ENCODE results near the gene CD79B.
"Not testable (repeated sequence)": the region's sequence is repeated elsewhere in the genome, so short reads cannot be mapped to it uniquely, and the experiment has no call there.

CD79B gene

GRCh38 chr17:63916566-63917185 is 15.5 kb downstream of the CD79B start:
- in situ Hi-C loops (cut with MboI; ENCODE audit: low sequenced_read_pairs): loop anchor here (10.0 kb wide), 2 partner anchors 108 to 368 kb away; partner anchors contain the start of gene ICAM2

GRCh38 chr17:63915753-63916152 is 16.4 kb downstream of the CD79B start:
- in situ Hi-C loops (cut with MboI; ENCODE audit: low sequenced_read_pairs): loop anchor here (10.0 kb wide), 2 partner anchors 109 to 369 kb away; partner anchors contain the start of gene ICAM2

GRCh38 chr17:63914471-63914870 is 17.7 kb downstream of the CD79B start:
- in situ Hi-C loops (cut with MboI; ENCODE audit: low sequenced_read_pairs): loop anchor here (10.0 kb wide), 2 partner anchors 110 to 370 kb away; partner anchors contain the start of gene ICAM2

GRCh38 chr17:63911657-63912100 is 20.5 kb downstream of the CD79B start:
- in situ Hi-C loops (cut with MboI; ENCODE audit: low sequenced_read_pairs): loop anchor here (10.0 kb wide), 2 partner anchors 113 to 373 kb away; partner anchors contain the start of gene ICAM2

- in situ Hi-C loops (cut with MboI; ENCODE audit: low sequenced_read_pairs): loop anchor here (10.0 kb wide), 2 partner anchors 114 to 374 kb away; partner anchors contain the start of gene ICAM2
Observed at GRCh38 chr17:63911041-63911635, 21.0 kb downstream of the CD79B start, which contains the start of gene CSHL1. CSHL1 (minus strand) TSS chr17:63911258; CDS start chr17:63911196, 62 bp downstream.

GRCh38 chr17:63910096-63910495 is 22.0 kb downstream of the CD79B start:
- in situ Hi-C loops (cut with MboI; ENCODE audit: low sequenced_read_pairs): loop anchor here (10.0 kb wide), 2 partner anchors 115 to 375 kb away; partner anchors contain the start of gene ICAM2

GRCh38 chr17:63909586-63909985 is 22.5 kb downstream of the CD79B start:
- in situ Hi-C loops (cut with MboI; ENCODE audit: low sequenced_read_pairs): not testable (repeated sequence)

- in situ Hi-C loops (cut with MboI; ENCODE audit: low sequenced_read_pairs): not testable (repeated sequence)
Observed at GRCh38 chr17:63907161-63907778, 24.9 kb downstream of the CD79B start.

- in situ Hi-C loops (cut with MboI; ENCODE audit: low sequenced_read_pairs): not testable (repeated sequence)
Observed at GRCh38 chr17:63904796-63905195, 27.3 kb downstream of the CD79B start.

GRCh38 chr17:63903787-63904201 is 28.3 kb downstream of the CD79B start:
- in situ Hi-C loops (cut with MboI; ENCODE audit: low sequenced_read_pairs): not testable (repeated sequence)

GRCh38 chr17:63901971-63902370 is 30.2 kb downstream of the CD79B start:
- in situ Hi-C loops (cut with MboI; ENCODE audit: low sequenced_read_pairs): not testable (repeated sequence)

GRCh38 chr17:63898899-63899798 is 33.0 kb downstream of the CD79B start:
- in situ Hi-C loops (cut with MboI; ENCODE audit: low sequenced_read_pairs): not testable (repeated sequence)

GRCh38 chr17:63896524-63897354 is 35.4 kb downstream of the CD79B start, which contains the start of gene CSH1:
CSH1 (minus strand) TSS chr17:63896574; CDS start chr17:63896511, 63 bp downstream.
- in situ Hi-C loops (cut with MboI; ENCODE audit: low sequenced_read_pairs): not testable (repeated sequence)

GRCh38 chr17:63894821-63895220 is 37.3 kb downstream of the CD79B start:
- in situ Hi-C loops (cut with MboI; ENCODE audit: low sequenced_read_pairs): not testable (repeated sequence)

GRCh38 chr17:63894021-63894420 is 38.1 kb downstream of the CD79B start:
- in situ Hi-C loops (cut with MboI; ENCODE audit: low sequenced_read_pairs): not testable (repeated sequence)

GRCh38 chr17:63892316-63893037 is 39.7 kb downstream of the CD79B start:
- in situ Hi-C loops (cut with MboI; ENCODE audit: low sequenced_read_pairs): not testable (repeated sequence)

- in situ Hi-C loops (cut with MboI; ENCODE audit: low sequenced_read_pairs): not testable (repeated sequence)
Observed at GRCh38 chr17:63889026-63889848, 42.9 kb downstream of the CD79B start.

- in situ Hi-C loops (cut with MboI; ENCODE audit: low sequenced_read_pairs): not testable (repeated sequence)
Observed at GRCh38 chr17:63885119-63885518, 47.0 kb downstream of the CD79B start.
